Activated CD4-positive, alpha-beta T cell treated with anti-CD3 and anti-CD28 coated beads, Interleukin-2, amount 10 ng/mL, durations not matched to agents 7 days and 5 days (primary cell): ENCODE results near the gene HDGF. TPM values are rescaled to one million over a fixed set of nuclear protein-coding genes. Genes with fewer than 3 reads are reported as not detected.

Source experiments
- CTCF ChIA-PET: fragments of 350-600 bp; sonication (Branson Sonifier 250); formaldehyde crosslinking; loops from one replicate; lab custom pipeline; 2021; ENCODE audit warnings: antibody characterized with exemption; lab: Charles Lee
- POLR2A ChIA-PET: fragments of 350-600 bp; sonication (Branson Sonifier 250); formaldehyde crosslinking; loops from one replicate; lab custom pipeline; 2021; ENCODE audit warnings: antibody characterized with exemption; lab: Charles Lee
- DNase-seq: peaks from one replicate; pipeline ENCODE4 v3.0.0-alpha.2; 2020
- H3K27ac Mint-ChIP-seq: one replicate; pipeline ENCODE4 v1.8.0; 2021; ENCODE audit warnings: mild to moderate bottlenecking, moderate library complexity, mixed read lengths
- H3K27me3 Mint-ChIP-seq: one replicate; pipeline ENCODE4 v1.8.0; 2021; ENCODE audit warnings: mixed read lengths
- H3K36me3 Mint-ChIP-seq: one replicate; pipeline ENCODE4 v1.8.0; 2021; ENCODE audit warnings: low read depth, mixed read lengths
- H3K4me1 Mint-ChIP-seq: one replicate; pipeline ENCODE4 v1.8.0; 2021; ENCODE audit warnings: mixed read lengths
- H3K4me3 Mint-ChIP-seq: one replicate; pipeline ENCODE4 v1.8.0; 2021; ENCODE audit warnings: mild to moderate bottlenecking, moderate library complexity, mixed read lengths
- H3K9me3 Mint-ChIP-seq: one replicate; pipeline ENCODE4 v1.8.0; 2021; ENCODE audit warnings: mixed read lengths
- total RNA-seq, 2 experiments: library from RNA; stranded (reverse); gene quantifications; one replicate each; pipeline ENCODE4 v1.2.3, GENCODE V29; 2021

HDGF gene
- total RNA-seq, 2 experiments from 2014 or later = 288 to 301 TPM

DNA sequence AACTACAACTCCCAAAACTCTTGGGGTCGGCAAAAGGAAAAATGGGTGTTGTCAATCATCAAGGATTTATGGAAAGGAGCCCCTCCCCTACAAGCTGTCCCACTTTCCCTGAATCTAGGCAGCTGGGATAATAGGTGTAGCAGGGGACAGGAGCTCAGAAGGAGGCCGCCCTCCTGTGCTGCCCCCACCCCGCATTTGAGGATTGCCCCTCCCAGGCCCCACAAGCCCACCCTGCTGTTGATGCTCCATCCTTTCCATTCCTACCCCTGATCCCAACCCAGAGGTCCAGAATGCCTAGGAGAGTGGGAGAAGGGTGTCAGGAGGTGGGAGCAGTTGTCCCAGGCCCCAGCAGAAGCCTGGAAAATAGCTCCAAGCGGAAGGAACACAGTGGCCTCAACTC, 8.7 kb downstream of the HDGF start:
- DNase-seq = no peak
- no peaks in the 10 kb centered on the region for H3K9me3 Mint-ChIP-seq
- peak overlapping the region; percentile 31 for H3K27ac Mint-ChIP-seq
- H3K4me1 Mint-ChIP-seq = peaks cover 68% of the 10 kb centered on the region
- no peak overlapping the region for H3K4me3 Mint-ChIP-seq
- CTCF ChIA-PET = interaction anchor here (2.0 to 5.6 kb wide), 2 partner anchors 16 to 24 kb away, joined by 5 to 63 read pairs; partner anchors contain the start of genes ISG20L2, METTL25B and PRCC
- no peaks in the 10 kb centered on the region for H3K27me3 Mint-ChIP-seq
- POLR2A ChIA-PET = interaction anchor here (1.3 kb wide), 1 partner anchor 8 kb away, joined by 3 read pairs; the partner anchor contains the start of gene HDGF
- peaks cover 60% of the 10 kb centered on the region for H3K36me3 Mint-ChIP-seq

DNA sequence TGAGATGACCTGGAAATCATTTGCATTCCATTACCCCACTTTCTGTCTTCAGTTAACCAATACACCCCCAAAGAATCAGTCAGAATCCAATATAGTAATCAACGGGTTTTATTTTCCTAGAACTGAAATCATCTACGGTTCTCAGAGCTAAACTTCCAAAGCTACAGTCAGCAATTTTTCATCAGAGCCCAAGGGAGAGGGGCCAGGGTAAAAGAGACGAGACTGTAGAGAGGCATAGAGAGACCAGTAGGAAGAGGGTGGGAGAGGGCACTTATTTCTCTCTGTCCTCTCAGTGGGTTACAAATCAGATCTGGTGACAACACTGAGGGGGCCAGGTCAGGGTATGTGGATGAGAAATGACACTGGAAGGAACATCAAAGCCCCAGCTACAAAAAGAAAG, 9.5 kb downstream of the HDGF start:
- CTCF ChIA-PET = interaction anchor here (1.0 to 5.6 kb wide), 5 partner anchors 8 to 25 kb away, joined by 3 to 63 read pairs (median 5); partner anchors contain the start of genes HDGF, ISG20L2, METTL25B and PRCC
- H3K9me3 Mint-ChIP-seq = no peaks in the 10 kb centered on the region

DNA sequence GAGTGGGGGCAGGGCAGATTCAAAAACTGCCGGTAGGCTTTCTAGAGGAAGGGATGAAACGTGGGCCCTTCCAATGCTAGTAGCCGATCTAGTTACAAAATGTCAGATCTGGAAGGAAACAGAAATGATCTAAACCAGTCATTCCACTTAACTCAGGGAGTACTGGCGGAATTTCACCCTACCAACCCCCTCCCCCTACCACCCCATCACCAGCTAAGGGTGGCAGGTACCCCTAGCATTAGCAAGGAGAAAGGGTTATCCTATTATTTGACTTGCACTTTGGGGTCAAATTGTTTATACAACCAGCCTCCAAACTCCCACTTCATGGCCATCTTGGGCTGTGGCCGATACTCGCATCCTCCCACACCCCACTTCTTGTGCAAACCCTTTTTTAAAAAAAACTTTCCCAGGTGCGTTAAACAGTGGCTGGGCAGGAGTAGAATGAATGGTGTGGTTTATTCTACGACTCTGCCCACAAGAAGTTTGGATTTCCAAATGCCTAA, 9.9 kb downstream of the HDGF start:
- Mint-ChIP-seq H3K9me3 (no peaks in the 10 kb centered on the region), H3K36me3 (peaks cover 66% of the 10 kb centered on the region), H3K27me3 (no peaks in the 10 kb centered on the region), H3K4me3 (peak overlapping the region; percentile 97), H3K27ac (peak overlapping the region; percentile 95), H3K4me1 (peaks cover 59% of the 10 kb centered on the region)
- ChIA-PET POLR2A (interaction anchor here (0.9 to 1.6 kb wide), 4 partner anchors 10 to 26 kb away, joined by 3 to 12 read pairs (median 6); partner anchors contain the start of genes HDGF, ISG20L2, METTL25B and PRCC), CTCF (interaction anchor here (0.6 to 5.6 kb wide), 14 partner anchors 8 to 186 kb away, joined by 3 to 63 read pairs (median 4); partner anchors contain the start of genes HDGF, INSRR, ISG20L2 and METTL25B)
- DNase-seq = no peak

More for the DNA sequence above, 9.5 kb downstream of the HDGF start:
- peak overlapping the region; percentile 97 for H3K4me3 Mint-ChIP-seq
- POLR2A ChIA-PET = interaction anchor here (1.1 to 1.6 kb wide), 3 partner anchors 9 to 14 kb away, joined by 3 to 7 read pairs (median 3); partner anchors contain the start of gene HDGF
- peaks cover 65% of the 10 kb centered on the region for H3K36me3 Mint-ChIP-seq
- H3K27ac Mint-ChIP-seq = peak overlapping the region; percentile 95
- DNase-seq = no peak
- peaks cover 61% of the 10 kb centered on the region for H3K4me1 Mint-ChIP-seq
- no peaks in the 10 kb centered on the region for H3K27me3 Mint-ChIP-seq

DNA sequence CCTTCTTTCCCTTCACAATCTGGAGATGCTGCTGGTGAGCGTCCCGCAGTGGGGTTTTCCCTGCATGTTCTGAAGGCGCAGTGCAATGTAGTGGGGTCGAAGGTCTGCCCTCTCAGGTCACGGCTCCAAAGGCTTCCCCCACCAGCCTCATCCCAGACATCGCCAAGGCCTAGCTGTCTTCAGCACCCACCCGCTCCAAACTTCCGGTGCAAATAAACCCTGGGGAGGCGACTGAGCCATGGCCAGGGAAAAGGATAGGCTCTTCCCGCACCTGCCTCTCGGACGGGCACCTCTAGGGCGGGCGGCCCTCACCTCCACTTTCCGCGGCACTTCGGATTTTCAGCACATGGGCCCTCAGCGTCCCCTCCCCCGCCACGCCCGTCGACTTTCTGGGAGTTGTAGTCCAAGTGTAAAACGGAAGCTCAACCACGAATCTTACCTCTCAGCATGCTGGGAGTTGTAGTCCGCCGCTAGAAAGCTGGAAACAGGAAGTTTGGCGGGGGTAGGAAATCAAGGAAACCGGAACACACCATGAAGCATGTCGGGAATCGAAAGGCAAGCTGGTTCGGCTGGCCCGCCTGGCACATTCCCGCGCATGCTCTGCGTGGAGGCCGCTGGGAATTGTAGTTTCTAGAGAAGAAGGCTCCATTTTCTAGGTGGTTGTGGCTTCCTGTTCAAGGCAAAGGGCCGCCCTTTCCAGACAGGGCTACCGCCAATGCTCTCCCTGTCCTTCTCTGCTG, 10.6 kb downstream of the HDGF start, which contains the start of gene MRPL24:
Gene MRPL24 (minus strand): TSS at position 348 of the 740 bp plus-strand sequence. CDS start 2,384 bp downstream, outside the sequence.
- Mint-ChIP-seq H3K9me3 (no peaks in the 10 kb centered on the region), H3K36me3 (peaks cover 65% of the 10 kb centered on the region)
- POLR2A ChIA-PET = interaction anchor here (0.9 to 1.6 kb wide), 4 partner anchors 11 to 26 kb away, joined by 3 to 12 read pairs (median 6); partner anchors contain the start of genes HDGF, ISG20L2, METTL25B and PRCC

DNA sequence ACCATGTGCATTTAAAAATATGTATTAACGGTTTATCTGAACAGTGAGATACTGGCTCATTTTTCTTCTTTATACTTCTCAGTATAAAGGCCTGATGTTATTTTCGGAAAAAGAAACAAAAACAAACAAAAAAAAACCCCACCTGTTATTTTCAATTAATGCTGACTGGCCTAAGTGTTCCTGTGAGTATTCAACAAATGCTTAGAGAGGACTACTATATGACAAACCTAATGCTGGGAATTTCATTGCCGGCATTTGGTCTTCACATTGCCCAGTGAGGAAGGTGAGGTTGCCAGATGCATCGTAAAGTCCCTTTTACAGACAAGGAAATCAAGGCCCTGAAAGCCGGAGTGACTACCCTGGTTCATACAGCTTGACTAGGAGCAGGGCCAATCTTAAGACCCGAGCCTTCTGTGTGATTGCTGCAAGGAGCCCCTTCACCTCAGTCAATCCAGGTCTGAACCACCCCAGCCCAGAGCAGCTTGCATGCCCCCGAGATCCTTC, 11.2 kb downstream of the HDGF start:
- Mint-ChIP-seq H3K36me3 (peaks cover 65% of the 10 kb centered on the region), H3K4me1 (peaks cover 47% of the 10 kb centered on the region), H3K27me3 (no peaks in the 10 kb centered on the region), H3K9me3 (no peaks in the 10 kb centered on the region), H3K4me3 (peak overlapping the region; percentile 97), H3K27ac (peak overlapping the region; percentile 95)
- ChIA-PET CTCF (interaction anchor here (1.0 to 5.6 kb wide), 6 partner anchors 8 to 120 kb away, joined by 3 to 63 read pairs (median 8); partner anchors contain the start of genes INSRR, ISG20L2, METTL25B and NTRK1), POLR2A (interaction anchor here (1.4 to 1.6 kb wide), 2 partner anchors 12 kb away, joined by 7 to 12 read pairs; partner anchors contain the start of genes HDGF, ISG20L2 and METTL25B)
- no peak for DNase-seq

More for the DNA sequence above, 10.6 kb downstream of the HDGF start, which contains the start of gene MRPL24:
- CTCF ChIA-PET = interaction anchor here (0.6 to 5.6 kb wide), 13 partner anchors 9 to 186 kb away, joined by 3 to 63 read pairs (median 5); partner anchors contain the start of genes INSRR, ISG20L2, METTL25B and NTRK1
- DNase-seq = peak; percentile 99
- no peaks in the 10 kb centered on the region for H3K27me3 Mint-ChIP-seq
- peak within 1 kb of the TSS; percentile 95 for H3K27ac Mint-ChIP-seq
- H3K4me1 Mint-ChIP-seq = peaks cover 53% of the 10 kb centered on the region
- H3K4me3 Mint-ChIP-seq = peak within 1 kb of the TSS; percentile 97

DNA sequence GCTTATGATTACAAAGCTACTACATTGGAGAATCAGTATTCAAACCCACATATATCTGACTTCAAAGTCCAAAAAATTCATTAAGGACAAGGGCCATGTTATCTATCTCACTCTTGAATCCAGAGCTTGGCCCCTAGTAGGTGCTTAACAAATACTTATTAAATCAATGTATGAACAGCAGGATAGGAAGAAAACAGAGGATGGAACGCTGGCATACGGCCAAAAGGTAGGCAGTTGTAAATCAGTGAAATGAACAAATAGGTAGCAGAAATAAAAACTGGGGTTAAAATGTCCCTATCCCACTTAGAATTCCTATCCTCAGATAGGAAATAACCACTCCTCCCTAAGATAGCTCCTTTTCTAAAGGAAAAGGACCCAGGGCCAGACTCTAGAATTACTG, 12.6 kb downstream of the HDGF start:
- ChIA-PET POLR2A (interaction anchor here (0.6 to 1.0 kb wide), 2 partner anchors 10 to 13 kb away, joined by 3 read pairs; partner anchors contain the start of genes HDGF, ISG20L2 and METTL25B), CTCF (interaction anchor here (0.6 to 5.6 kb wide), 5 partner anchors 12 to 153 kb away, joined by 3 to 63 read pairs (median 3); partner anchors contain the start of genes ISG20L2 and METTL25B)
- H3K4me3 Mint-ChIP-seq = no peak overlapping the region
- peaks cover 40% of the 10 kb centered on the region for H3K4me1 Mint-ChIP-seq
- no peak overlapping the region for H3K27ac Mint-ChIP-seq
- H3K9me3 Mint-ChIP-seq = no peaks in the 10 kb centered on the region
- peaks cover 54% of the 10 kb centered on the region for H3K36me3 Mint-ChIP-seq
- DNase-seq = no peak
- no peaks in the 10 kb centered on the region for H3K27me3 Mint-ChIP-seq

DNA sequence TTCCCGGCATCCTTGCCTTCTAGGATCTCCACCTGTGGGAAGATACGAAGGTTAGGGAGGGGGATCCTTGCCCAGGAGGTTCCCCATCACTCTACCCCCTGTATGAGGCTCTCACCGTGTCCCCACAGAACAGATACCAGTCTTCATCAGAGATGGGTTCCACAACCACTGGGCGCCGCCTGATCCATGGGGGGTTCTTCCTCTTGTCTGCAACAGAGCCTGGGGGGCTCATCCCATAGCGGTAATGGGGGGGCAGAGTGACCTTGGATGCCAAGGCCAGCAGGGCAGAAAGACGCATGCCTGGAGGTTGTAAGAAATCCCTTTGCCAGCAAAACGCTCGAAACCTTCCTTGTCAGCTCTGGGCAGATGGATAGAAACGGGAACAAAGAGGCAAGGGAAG, 13.1 kb downstream of the HDGF start:
- no peak overlapping the region for H3K4me3 Mint-ChIP-seq
- DNase-seq = no peak
- POLR2A ChIA-PET = interaction anchor here (0.6 to 1.0 kb wide), 2 partner anchors 10 to 13 kb away, joined by 3 read pairs; partner anchors contain the start of genes HDGF, ISG20L2 and METTL25B

DNA sequence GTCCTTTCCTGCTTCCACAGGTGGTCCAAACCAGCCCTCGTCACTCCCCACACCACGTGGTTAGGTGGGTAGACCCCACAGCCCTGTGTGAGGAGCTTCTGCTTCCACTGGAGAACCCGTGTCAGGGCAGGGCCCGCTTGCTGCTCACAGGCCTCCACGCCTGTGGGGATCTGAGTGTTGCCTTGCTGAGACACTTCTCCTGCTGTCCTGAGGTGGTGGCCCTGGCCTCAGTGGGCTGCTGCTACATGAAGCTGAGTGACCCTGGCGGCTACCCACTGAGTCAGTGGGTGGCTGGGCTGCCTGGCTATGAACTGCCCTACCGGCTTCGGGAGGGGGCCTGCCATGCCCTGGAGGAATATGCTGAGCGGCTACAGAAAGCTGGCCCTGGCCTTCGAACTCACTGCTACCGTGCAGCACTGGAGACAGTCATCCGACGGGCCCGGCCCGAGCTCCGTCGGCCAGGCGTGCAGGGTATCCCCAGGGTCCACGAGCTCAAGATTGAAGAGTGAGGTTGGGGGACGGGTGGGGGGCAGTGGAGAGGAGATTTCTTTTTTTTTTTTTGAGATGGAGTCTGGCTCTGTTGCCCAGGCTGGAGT, 17.4 kb downstream of the HDGF start:
- no peaks in the 10 kb centered on the region for H3K27me3 Mint-ChIP-seq
- H3K27ac Mint-ChIP-seq = no peak overlapping the region
- DNase-seq = no peak
- H3K36me3 Mint-ChIP-seq = peaks cover 25% of the 10 kb centered on the region
- no peak overlapping the region for H3K4me3 Mint-ChIP-seq
- ChIA-PET POLR2A (no interaction called here), CTCF (interaction anchor here (0.6 to 2.3 kb wide), 4 partner anchors 8 to 361 kb away, joined by 3 to 16 read pairs (median 4); partner anchors contain the start of gene PRCC)
- peaks cover 21% of the 10 kb centered on the region for H3K4me1 Mint-ChIP-seq
- H3K9me3 Mint-ChIP-seq = no peaks in the 10 kb centered on the region

More for the DNA sequence above, 13.1 kb downstream of the HDGF start:
- H3K27ac Mint-ChIP-seq = no peak overlapping the region
- H3K36me3 Mint-ChIP-seq = peaks cover 49% of the 10 kb centered on the region
- CTCF ChIA-PET = interaction anchor here (1.0 to 5.6 kb wide), 4 partner anchors 11 to 154 kb away, joined by 3 to 63 read pairs (median 3); partner anchors contain the start of genes ISG20L2 and METTL25B
- H3K27me3 Mint-ChIP-seq = no peaks in the 10 kb centered on the region
- no peaks in the 10 kb centered on the region for H3K9me3 Mint-ChIP-seq
- H3K4me1 Mint-ChIP-seq = peaks cover 36% of the 10 kb centered on the region

DNA sequence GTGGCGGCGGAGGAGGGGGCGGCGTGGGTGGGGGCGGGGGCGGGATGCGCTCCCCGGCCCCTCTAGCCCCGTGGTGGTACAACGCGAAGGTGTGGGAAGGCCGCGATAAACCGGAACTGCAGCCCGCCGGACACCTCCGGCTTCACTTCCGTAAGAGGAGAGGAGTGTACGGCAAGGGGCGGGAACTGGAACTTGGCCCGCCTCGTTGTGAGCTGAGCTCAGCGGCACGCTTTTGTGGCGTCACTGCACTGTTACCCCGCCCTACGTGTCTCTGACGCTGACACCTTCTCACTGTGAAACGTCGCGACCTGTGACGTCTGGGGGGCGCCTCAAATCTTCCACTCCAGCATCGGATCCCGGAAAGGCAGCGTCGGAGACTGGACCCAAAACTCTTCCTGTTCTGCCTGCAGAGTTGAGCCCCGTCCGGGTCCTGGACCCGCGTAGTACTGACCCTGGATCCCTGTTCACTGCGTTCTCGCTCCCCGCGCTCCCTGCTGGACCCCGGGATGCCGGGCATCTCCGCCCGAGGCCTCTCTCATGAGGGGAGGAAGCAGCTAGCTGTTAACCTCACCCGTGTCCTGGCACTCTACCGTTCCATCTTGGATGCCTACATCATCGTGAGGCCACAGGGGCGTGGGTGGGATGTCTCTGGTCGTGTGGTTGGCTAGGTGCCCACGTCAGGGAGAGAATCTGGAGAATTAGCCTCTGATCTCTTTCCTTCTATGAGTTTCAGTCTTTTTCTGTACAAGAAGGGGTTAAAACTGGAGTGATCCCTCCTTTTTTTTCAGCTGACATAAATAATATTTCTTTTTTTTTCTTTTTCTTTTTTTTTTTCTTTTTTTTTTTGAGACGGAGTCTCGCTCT, 22.6 kb downstream of the HDGF start, which contains the start of gene ISG20L2:
Gene ISG20L2 (minus strand): TSS at position 168 of the 864 bp plus-strand sequence. CDS start 1,114 bp downstream, outside the sequence.
- Mint-ChIP-seq H3K9me3 (no peaks in the 10 kb centered on the region), H3K27me3 (no peaks in the 10 kb centered on the region), H3K4me1 (peaks cover 27% of the 10 kb centered on the region), H3K4me3 (no peak within 1 kb of the TSS), H3K27ac (no peak within 1 kb of the TSS), H3K36me3 (peaks cover 16% of the 10 kb centered on the region)
- ChIA-PET CTCF (interaction anchor here (0.6 to 7.4 kb wide), 19 partner anchors 8 to 343 kb away, joined by 3 to 106 read pairs (median 4); partner anchors contain the start of genes INSRR, MRPL24, NTRK1 and PRCC), POLR2A (interaction anchor here (0.7 to 1.8 kb wide), 7 partner anchors 10 to 70 kb away, joined by 3 to 12 read pairs (median 3); partner anchors contain the start of genes HDGF, MRPL24 and PRCC)
- peak; percentile 98 for DNase-seq

DNA sequence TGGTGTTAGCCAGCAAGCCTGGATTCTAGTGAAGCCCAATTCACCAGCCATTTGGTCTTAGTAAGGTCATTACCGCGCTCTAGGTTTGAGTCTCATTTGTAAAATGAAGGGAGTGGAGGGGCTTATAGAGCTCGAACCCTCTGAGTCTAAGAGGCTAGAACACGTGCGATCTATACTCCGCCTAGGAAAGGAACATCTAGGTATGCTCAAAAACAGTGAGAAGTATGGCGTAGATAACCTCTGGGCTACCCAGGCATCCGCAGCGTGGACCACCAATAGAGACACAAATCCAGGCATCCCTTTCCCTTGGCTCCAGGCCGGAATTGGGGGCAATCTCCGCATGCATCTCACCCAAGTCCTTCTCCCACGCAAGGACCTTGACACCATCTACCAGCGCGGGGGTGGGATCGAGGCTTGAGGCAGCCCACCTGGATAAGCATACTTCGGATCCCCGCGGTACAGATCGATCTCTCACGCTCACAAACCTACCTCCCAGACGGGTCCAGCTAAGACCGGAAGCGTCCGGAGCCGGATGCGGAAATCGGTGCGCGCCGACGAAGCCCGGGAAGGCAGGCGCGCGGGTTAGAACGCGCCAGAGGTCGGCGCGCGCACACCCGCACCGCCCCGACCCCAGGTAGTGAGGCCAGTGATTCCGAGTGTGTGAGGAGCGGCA, 23.4 kb downstream of the HDGF start, which contains the start of gene METTL25B:
Gene METTL25B (plus strand): TSS at position 544 of the 673 bp plus-strand sequence. CDS start 636 bp downstream, outside the sequence.
- Mint-ChIP-seq H3K4me3 (no peak within 1 kb of the TSS), H3K27me3 (no peaks in the 10 kb centered on the region), H3K9me3 (no peaks in the 10 kb centered on the region), H3K36me3 (peaks cover 22% of the 10 kb centered on the region), H3K27ac (no peak within 1 kb of the TSS), H3K4me1 (peaks cover 34% of the 10 kb centered on the region)
- ChIA-PET POLR2A (interaction anchor here (0.7 to 1.8 kb wide), 8 partner anchors 11 to 71 kb away, joined by 3 to 12 read pairs (median 3); partner anchors contain the start of genes HDGF, MRPL24 and PRCC), CTCF (interaction anchor here (0.6 to 7.4 kb wide), 22 partner anchors 9 to 342 kb away, joined by 3 to 106 read pairs (median 4); partner anchors contain the start of genes CRABP2, INSRR, MRPL24 and NTRK1)
- DNase-seq = peak; percentile 82
